HepG2 (cell line): Measurements from ENCODE around the gene IQCE. TPM values are rescaled to one million over a fixed set of nuclear protein-coding genes. Genes with fewer than 3 reads are reported as not detected.

Source experiments
- BCL3 ChIP-seq: sonication (generic); formaldehyde crosslinking; IDR thresholded peaks from 2 replicates; pipeline ENCODE4 v1.5.1; 2020; ENCODE audit warnings: mild to moderate bottlenecking, missing genetic modification reagents, moderate library complexity
- DR1 ChIP-seq: sonication (generic); formaldehyde crosslinking; IDR thresholded peaks from 2 replicates; pipeline ENCODE4 v1.8.0; 2021; ENCODE audit warnings: mild to moderate bottlenecking, missing genetic modification reagents, inconsistent platforms
- DZIP1 ChIP-seq: sonication (generic); formaldehyde crosslinking; IDR thresholded peaks from 2 replicates; pipeline ENCODE4 v1.5.0; 2020; ENCODE audit warnings: mild to moderate bottlenecking, missing genetic modification reagents
- GTF2F1 ChIP-seq: fragments of 150-350 bp; IDR thresholded peaks from 2 replicates; pipeline ENCODE4 v1.6.1; 2014; ENCODE audit warnings: low read length
- MTERF4 ChIP-seq: sonication (generic); formaldehyde crosslinking; IDR thresholded peaks from 2 replicates; pipeline ENCODE4 v1.8.0; 2023; ENCODE audit warnings: mild to moderate bottlenecking, missing genetic modification reagents
- MYNN ChIP-seq: sonication (generic); formaldehyde crosslinking; IDR thresholded peaks from 2 replicates; pipeline ENCODE4 v1.4.0; 2020; ENCODE audit warnings: mild to moderate bottlenecking, low read depth, missing genetic modification reagents
- NR2C2 ChIP-seq: sonication (generic); formaldehyde crosslinking; IDR thresholded peaks from 2 replicates; pipeline ENCODE4 v1.4.0; 2020; ENCODE audit warnings: missing genetic modification reagents, mild to moderate bottlenecking, moderate library complexity, borderline replicate concordance
- RBFOX2 ChIP-seq: fragments of 200-400 bp; formaldehyde crosslinking; IDR thresholded peaks from 2 replicates; pipeline ENCODE4 v1.6.1; 2017; ENCODE audit warnings: low read depth, mild to moderate bottlenecking, low read length
- SIN3A ChIP-seq: IDR thresholded peaks from 2 replicates; pipeline ENCODE4 v1.6.1; 2011; ENCODE audit warnings: low read depth, mild to moderate bottlenecking, control low read depth, low read length, borderline replicate concordance
- USF2 ChIP-seq, 2 experiments: sonication (generic) in 1 of 2; formaldehyde crosslinking in 1 of 2; IDR thresholded peaks; 2 replicates each; pipeline versions ENCODE4 v1.5.1 to v1.6.1; 2011 to 2020; ENCODE audit warnings: borderline replicate concordance in 1 of 2, low read depth in 1 of 2, low read length in 1 of 2, mild to moderate bottlenecking in 1 of 2, missing genetic modification reagents in 1 of 2, moderate library complexity in 1 of 2
- ZIK1 ChIP-seq: sonication (generic); formaldehyde crosslinking; IDR thresholded peaks from 2 replicates; pipeline ENCODE4 v1.5.0; 2020; ENCODE audit warnings: mild to moderate bottlenecking, low read depth, missing genetic modification reagents, borderline replicate concordance
- ZNF496 ChIP-seq: sonication (generic); formaldehyde crosslinking; IDR thresholded peaks from 2 replicates; pipeline ENCODE4 v1.8.1; 2023; ENCODE audit warnings: mild to moderate bottlenecking, moderate library complexity, missing genetic modification reagents; ENCODE audit not compliant: insufficient replicate concordance
- ZNF614 ChIP-seq: IDR thresholded peaks from 2 replicates; pipeline ENCODE4 v1.6.1; 2018; ENCODE audit warnings: missing biosample characterization, missing genetic modification reagents, inconsistent platforms, borderline replicate concordance
- ZNF740 ChIP-seq: sonication (generic); formaldehyde crosslinking; IDR thresholded peaks from 2 replicates; pipeline ENCODE4 v1.4.0; 2020; ENCODE audit warnings: missing genetic modification reagents
- ZSCAN25 ChIP-seq: sonication (generic); formaldehyde crosslinking; IDR thresholded peaks from 2 replicates; pipeline ENCODE4 v1.8.0; 2022; ENCODE audit warnings: mild to moderate bottlenecking, missing genetic modification reagents
- ZSCAN29 ChIP-seq: sonication (generic); formaldehyde crosslinking; conservative IDR thresholded peaks from 2 replicates; pipeline ENCODE4 v1.4.0; 2020; ENCODE audit warnings: mild to moderate bottlenecking, missing genetic modification reagents
- polyA plus RNA-seq, 8 experiments: library from polyadenylated mRNA; depleted of rRNA in 3 of 8; stranded (reverse) in 7 of 8; unstranded in 1 of 8; fragments of >200 nt; fragmentation: Illumina TruSeq in 4 of 8; extraction: Trizol in 4 of 8; gene quantifications; 2 replicates each; pipeline versions ENCODE4 v1.2.1 to v1.2.3, GENCODE V29; 2011 to 2016; ENCODE audit warnings: low read depth in 4 of 8, missing spikeins in 1 of 8, mixed read lengths in 1 of 8; ENCODE audit not compliant: insufficient read depth in 1 of 8
- total RNA-seq, 5 experiments: library from RNA; depleted of rRNA; stranded (reverse); fragments of >200 nt; fragmentation: Illumina TruSeq; extraction: Trizol; gene quantifications; 2 replicates each; pipeline ENCODE4 v1.2.3, GENCODE V29; 2016; ENCODE audit warnings: low read depth in 1 of 5

The IQCE gene
- total and polyA plus RNA-seq, 2 of the 13 experiments (the other 11 are each of a cell fraction or from before 2014, with no cell fraction given), result 1.5 to 2.5 TPM

GRCh38 chr7:2622869-2623697 is 64.3 kb downstream of the IQCE start (continued):
- TF ChIP-seq ZNF614 (CRISPR knock-in tag) (0 out of 2 replicates have a peak, but pooled peaks have one; percentile 47), RBFOX2 (peak; percentile 66), DZIP1 (CRISPR knock-in tag) (no peak), GTF2F1 (no peak), BCL3 (no peak), ZNF496 (CRISPR knock-in tag) (no peak), ZIK1 (CRISPR knock-in tag) (0 out of 2 replicates have a peak, but pooled peaks have one; percentile 30), SIN3A (0 out of 2 replicates have a peak, but pooled peaks have one; percentile 40), ZNF740 (CRISPR knock-in tag) (0 out of 2 replicates have a peak, but pooled peaks have one; percentile 46), USF2 (IDR thresholded peaks at IDR 0.05; ENCODE audit: low read depth, low read length) (peak; percentile 10; the same call in 1 of the 2 replicates), USF2 (CRISPR knock-in tag; IDR thresholded peaks at IDR 0.05; ENCODE audit: borderline replicate concordance) (peak; percentile 66), DR1 (CRISPR knock-in tag) (peak; percentile 60; the same call in 1 of the 2 replicates), MYNN (CRISPR knock-in tag) (no peak), ZSCAN25 (CRISPR knock-in tag) (peak; percentile 97), NR2C2 (CRISPR knock-in tag) (peak; percentile 77), MTERF4 (CRISPR knock-in tag) (no peak), ZSCAN29 (0 out of 2 replicates have a peak, but pooled peaks have one; percentile 71)
